Left lobe of liver (tissue), 2 donors: ENCODE data around the gene CPLX3. TPM values are rescaled to one million over a fixed set of nuclear protein-coding genes. Genes with fewer than 3 reads are reported as not detected.

Experiments used
- ATAC-seq: fragments of 200-7000 bp; cut with Tn5 transposase; one replicate; pipeline ENCODE4 v1.9.1; 2020; ENCODE audit warnings: mild to moderate bottlenecking, moderate library complexity
- DNase-seq: peaks from one replicate; pipeline ENCODE4 v3.0.0-alpha.2; 2020; ENCODE audit warnings: low spot score
- total RNA-seq: library from RNA; stranded (reverse); gene quantifications from one replicate; pipeline ENCODE4 v1.2.1, GENCODE V29; 2021
- donor health status: DM: no; HTN: no; CAD: no; lungs with moderate emphysema.
- donor health status: DM: no; HTN: yes; CAD: no.

The CPLX3 gene
- total RNA-seq, 1 donor from 2014 or later: not detected

DNA sequence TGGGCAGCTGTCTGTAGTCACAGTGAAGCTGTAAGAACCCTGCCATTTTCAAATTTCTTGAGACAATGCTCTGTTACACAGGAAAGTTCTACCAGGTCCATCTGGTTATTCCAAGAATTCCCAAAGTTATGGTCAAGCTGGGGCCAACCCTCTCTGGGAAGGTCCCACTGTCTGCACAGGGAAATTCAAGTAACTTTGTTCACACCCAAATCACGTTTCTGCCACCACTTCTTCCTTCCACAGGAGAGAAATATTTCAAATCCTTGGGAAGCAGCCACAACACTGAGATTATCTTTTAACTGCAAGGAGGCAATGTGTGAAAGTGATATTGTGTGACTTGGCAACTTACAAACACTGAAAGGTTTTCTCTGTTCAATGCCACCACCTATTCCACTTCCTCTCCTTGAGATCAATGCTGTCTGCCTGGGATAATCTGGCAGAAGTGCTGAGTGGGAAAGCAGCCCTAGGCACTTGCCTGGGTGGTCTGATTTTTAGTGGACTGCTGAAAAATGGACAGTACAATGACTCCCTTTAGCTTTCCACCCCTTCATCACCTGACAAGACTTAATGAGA, 41.1 kb downstream of the CPLX3 start:
- ATAC-seq (no peak), DNase-seq (no peak)

DNA sequence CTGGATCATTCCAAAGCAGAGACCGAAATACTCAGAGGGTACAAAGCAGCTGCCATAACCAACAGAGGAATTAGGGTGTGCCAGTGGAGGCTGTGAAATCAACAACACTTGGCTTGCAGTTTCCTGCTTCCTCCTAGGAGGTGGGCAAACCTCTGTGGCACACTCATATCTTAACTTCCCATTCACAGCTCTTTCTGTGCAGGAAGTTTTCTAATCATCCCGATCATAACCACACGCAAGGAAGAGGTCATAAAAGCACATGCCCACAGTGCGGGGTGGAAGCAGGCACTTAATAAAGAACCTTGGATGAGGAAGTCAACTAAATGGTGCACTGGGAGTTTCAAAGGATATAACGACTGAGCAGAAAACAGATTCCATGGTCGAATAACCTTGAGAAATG, 41.6 kb downstream of the CPLX3 start:
- ATAC-seq (no peak), DNase-seq (no peak)

DNA sequence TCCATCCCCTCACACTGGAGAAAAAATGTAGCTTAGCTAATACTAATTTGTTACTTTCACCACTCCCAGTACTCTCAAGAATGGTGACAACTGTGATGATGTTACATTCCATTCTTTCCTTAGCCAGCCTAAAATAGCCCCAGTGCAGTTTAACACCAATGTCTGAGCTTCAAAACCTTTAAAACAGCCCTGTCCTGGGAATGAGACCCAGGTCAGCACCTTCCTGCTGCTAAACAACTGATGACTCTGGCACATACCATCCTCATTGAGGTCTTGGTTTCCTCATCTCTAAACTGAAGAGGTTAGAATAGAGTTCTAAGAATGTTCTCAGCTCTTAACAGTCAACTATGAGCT, 42.9 kb downstream of the CPLX3 start:
- ATAC-seq (no peak), DNase-seq (no peak)

DNA sequence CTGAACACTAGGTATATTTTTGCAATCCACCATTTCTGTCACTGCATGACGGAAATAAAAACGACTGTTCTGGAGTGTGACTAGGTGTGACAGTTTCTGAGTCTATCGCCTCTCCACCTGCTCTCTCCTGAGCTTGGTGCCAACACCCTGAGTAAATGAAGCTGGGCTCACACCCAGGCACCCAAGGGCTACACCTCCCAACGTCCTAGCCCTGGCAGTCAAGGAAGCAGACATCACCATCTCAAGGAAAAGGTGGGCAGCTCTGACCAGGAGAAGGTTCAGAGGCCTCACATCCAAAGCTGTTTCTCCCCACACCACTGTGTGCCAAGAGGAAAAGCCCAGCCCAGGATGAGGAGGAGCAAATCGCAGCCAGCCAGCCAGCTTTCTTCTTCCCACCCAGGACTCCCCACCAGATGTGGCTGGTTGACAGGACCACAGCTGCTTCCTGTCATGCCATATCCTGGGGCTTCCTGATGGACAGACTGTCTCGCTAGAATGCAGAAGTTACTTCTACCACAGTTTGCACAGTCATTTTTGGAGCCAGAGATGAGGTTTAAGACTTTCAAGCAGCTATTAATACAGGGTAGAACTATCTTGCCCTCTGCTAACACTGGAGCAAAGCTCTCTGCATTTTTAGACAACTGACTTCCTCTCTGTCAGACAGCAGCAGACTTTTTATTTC, 43.4 kb downstream of the CPLX3 start:
- ATAC-seq: no peak
- DNase-seq: no peak

DNA sequence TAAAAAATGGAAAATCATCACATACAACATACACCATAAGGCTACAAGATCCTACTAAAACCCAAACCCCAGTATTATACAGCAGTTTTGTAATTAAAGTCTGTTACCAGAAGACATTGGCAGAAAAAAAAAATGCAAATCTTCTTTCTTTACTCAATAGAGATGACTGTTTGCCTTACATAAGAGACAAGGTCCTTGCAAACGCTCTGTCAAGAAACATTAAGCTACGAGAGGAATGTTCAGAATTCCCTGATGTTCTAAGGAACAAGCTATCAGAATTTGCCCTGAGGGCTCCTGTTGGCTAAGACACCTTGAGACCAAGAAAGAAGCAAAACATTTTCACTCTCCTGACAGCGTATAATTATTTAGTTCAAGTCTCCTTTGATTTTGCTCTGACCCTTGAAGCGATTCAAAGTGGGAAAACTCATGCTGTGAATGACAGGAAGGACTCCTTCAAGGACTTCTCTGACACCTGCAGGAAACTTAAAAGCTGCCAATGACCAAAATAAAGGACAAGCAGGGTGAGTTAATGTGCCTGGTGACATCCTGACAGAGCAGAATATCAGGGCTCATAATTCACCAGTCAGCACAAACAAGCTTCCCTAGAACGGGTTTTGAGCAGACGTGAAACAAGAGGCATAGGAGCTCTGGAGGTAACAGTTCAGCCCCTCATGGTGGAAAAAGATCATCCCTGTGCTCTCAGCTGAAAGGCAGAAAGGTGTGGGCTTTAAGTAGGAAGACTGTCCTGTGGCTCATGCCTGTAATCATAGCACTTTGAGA, 44.2 kb downstream of the CPLX3 start:
- no peak for ATAC-seq
- no peak for DNase-seq

DNA sequence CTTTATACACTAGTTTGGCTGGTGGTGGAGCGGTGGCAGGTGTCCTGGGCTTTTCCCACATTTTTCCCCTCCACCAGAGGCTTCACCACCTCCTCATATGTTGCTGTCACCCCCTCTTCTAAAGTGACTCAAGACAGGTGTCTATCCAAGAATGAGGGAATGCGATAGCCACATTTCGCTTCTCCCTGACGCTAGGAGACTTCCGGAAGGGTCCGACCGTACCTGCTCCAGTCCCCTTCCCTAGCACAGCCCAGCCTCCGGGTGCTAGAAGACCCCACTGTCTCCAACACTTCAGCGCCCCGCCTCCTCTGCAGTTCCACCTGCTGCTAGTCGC, 46.2 kb downstream of the CPLX3 start:
- DNase-seq (no peak), ATAC-seq (no peak)

DNA sequence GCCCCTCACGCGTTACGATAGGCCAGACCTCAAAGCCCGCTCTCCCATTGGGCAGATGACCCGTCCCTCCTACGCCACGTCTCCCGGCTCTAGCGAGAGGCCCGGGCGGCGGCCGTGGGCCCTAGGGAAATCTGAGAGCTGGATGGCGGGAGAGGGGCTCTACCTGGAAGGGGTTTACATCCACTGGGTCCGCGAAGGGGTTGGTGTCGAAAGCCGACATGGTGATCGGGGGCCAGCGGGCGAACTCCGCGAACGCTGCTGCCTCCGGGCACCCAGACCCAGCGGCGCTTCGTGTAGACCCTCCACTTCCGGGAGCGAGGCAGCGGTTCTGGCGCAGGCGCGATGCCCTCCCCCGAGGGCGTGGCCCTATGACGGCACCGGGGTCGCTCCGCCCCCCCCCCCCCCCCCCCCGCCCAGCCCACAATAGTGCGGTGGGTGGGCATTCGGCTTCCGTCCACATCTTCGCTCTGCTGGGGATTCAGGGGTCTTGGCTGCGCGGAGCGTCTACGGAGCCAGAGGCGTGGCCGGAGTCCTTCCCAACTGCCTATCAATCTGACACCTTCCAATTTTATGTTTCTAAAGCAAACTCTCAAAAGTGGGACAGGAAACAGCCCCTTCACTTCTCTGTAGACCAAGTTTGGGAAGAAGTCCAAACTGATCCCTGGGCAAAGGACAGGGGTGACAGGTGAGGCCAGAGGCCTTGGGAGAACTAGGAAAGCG, 46.8 kb downstream of the CPLX3 start, which contains the start of gene SCAMP2:
Gene SCAMP2, minus strand, starts transcription at position 330 of the 720 bp plus-strand sequence. Its CDS starts 110 bp downstream, at position 220.
- DNase-seq: peak; percentile 95
- peak; percentile 96 for ATAC-seq

DNA sequence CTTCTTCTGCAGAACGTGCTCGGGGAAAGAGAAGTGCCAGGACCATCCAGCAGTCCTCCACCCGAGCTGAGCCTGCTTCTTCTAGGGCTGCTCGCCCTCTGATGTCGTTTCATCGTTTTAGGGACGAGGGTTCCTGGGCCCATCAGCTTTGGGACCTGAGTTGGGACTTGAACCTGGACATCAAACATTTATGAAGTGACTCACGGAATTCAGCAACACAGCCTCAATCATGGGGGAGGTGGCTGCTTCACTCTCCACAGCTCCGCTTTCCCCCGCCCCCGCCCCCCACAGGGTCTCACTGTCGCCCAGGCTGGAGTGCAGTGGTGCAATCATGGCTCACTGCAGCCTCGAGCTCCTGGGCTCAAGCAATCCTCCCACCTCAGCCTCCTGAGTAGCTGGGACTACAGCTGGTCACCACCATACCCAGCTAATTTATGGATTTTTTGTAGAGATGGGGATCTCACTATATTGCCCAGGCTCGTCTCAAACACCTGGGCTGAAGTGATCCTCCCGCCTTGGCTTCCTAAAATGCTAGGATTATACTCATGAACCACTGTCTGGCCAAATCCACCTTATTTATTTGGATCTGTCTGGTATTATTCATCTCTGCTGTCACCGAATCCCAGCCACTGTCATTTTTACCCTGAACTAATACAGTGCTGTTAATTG, 47.5 kb downstream of the CPLX3 start:
- ATAC-seq (no peak), DNase-seq (peak; percentile 61)

DNA sequence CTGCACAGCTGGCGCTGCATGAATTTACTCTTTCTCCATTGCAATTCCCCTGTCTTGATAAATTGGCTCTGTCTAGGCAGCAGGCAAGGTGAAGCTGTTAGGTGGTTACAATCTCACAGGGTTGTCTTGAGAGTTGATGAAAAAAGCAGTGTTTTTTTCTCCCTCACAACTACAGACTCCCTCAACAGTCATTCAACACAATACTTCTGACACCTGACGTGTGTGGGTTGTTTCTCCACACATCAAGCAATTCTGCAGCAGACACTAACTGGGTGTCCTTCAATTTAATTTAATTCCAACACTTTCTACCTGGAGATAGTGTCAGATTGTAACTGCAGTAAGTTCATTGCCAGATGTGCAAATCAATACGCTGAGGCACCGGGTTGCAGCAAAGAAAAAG, 51.8 kb downstream of the CPLX3 start:
- DNase-seq (no peak), ATAC-seq (no peak)

Other genes starting within 250 kb of the CPLX3 start
- 32.3 TPM for gene CLK3, start 210.8 kb upstream of the CPLX3 start, total RNA-seq
- 13.4 TPM for gene EDC3, start 130.6 kb upstream of the CPLX3 start, total RNA-seq
- gene CYP1A1, start 101.1 kb upstream of the CPLX3 start, total RNA-seq: 1.6 TPM
- 120 TPM for gene CYP1A2, start 77.8 kb upstream of the CPLX3 start, total RNA-seq
- 32.7 TPM for gene CSK, start 44.5 kb upstream of the CPLX3 start, total RNA-seq
- not detected for gene LMAN1L, start 13.8 kb upstream of the CPLX3 start, total RNA-seq
- 23.8 TPM for gene ULK3, start 16.5 kb downstream of the CPLX3 start, total RNA-seq
- 36.1 TPM for gene SCAMP2, start 46.7 kb downstream of the CPLX3 start, total RNA-seq
- gene MPI, start 63.4 kb downstream of the CPLX3 start, total RNA-seq: 33.4 TPM
- 15.8 TPM for gene FAM219B, start 80.2 kb downstream of the CPLX3 start, total RNA-seq
- gene COX5A, start 111.4 kb downstream of the CPLX3 start, total RNA-seq: 134 TPM
- gene RPP25, start 130.1 kb downstream of the CPLX3 start, total RNA-seq: 2.1 TPM
- 0.73 TPM for gene SCAMP5, start 168.9 kb downstream of the CPLX3 start, total RNA-seq
- 5.4 TPM for gene PPCDC, start 197.0 kb downstream of the CPLX3 start, total RNA-seq